ENCODE data around the gene RBM47.
"Not testable (repeated sequence)": the region's sequence is repeated elsewhere in the genome, so short reads cannot be mapped to it uniquely, and the experiment has no call there.

RBM47 gene

DNA sequence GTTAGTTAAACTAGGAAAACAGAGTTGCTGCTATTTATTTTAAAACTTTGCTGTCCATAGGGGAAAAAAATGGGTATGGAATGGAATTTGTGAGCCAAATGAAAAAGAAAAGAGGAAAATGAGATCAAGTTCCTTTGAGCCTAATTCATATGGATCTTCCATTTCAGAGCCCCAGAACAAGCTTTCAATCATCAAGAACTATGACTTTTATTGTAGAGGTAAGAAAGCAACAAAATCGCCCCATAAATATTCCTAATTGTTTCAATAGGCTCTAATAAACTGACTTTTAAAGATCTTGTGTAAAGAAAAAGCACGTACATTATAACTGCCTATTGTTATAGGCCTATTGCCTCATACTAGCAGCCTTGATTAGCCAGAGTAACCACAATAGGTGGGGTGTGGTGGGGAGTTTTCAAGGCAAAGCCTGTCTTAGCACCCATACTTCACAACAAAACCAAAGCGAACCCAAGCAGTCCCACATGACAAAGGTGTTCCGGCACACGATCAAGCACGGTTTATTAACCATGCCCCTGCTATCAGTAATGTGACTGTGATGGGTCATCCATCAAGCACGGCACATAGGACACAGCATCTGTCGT lies 44.4 kb downstream of the RBM47 start:
- DNase-seq = no peak

DNA sequence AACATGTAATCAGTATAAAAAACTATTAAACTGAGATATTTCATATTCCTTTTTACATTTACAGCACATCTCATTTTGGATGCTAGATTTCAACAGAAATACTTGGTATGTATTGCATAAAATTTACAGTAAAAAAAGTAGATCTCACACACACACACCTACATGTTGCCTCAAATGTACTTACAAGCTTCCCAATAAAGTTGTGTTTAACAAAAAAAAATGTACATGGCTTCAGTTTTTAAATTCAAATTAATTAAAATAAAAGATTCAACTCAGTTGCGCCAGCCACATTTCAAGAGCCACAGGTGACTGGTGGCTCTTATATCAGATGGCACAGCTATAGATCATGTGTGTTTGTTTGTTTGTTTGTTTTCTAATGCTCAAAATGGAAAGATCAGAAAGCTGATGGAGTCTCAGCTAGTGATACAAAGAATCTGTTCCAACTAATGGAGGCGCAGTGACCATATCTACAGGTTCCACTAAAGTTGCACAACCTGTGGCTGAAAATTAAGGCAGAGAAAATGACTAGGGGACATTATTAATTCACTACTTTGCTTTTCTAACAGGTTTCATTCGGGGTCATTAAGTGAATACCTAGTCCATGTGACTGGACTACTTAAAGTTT lies 45.0 kb downstream of the RBM47 start:
- DNase-seq = no peak

DNA sequence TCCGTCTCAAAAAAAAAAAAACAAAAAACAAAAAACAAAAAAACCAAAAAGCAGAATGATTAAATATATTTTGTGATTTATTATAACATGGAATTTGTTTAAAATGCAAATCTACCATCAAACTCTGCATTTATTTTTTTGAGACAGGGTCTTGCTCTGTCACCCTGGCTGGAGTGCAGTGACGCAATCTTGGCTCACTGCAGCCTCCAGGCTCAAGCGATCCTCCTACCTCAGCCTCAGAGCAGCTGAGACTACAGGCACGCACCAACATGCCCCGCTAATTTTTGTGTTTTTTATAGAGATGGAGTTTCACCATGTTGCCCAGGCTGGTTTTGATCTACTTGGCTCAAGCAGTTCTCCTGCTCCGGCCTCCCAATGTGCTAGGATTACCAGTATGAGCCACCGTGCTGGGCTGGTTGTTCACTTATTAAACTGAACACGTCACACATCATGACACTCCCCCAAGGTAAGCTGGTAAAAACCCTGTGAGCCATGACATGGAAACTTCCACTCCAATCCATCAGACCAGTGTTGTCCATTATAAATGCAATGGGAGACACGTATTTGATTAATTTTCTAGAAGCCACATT lies 45.7 kb downstream of the RBM47 start:
- DNase-seq = no peak

DNA sequence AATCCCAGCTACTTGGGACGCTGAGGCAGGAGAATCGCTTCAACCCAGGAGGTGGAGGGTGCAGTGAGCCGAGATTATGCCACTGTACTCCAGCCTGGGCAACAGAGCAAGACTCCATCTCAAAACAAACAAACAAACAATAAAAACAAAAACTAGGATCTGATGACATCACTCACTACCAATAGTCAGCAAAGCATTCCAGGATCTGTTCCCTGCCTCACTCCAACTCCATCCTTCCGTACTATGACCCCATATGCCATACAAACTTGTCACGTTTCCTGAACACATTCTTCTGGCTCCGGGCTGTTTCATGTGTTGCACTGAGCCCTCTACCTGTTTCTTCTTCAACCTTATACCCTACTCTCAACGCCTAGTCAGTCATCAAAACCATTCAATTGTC lies 47.3 kb downstream of the RBM47 start:
- no peak for DNase-seq

DNA sequence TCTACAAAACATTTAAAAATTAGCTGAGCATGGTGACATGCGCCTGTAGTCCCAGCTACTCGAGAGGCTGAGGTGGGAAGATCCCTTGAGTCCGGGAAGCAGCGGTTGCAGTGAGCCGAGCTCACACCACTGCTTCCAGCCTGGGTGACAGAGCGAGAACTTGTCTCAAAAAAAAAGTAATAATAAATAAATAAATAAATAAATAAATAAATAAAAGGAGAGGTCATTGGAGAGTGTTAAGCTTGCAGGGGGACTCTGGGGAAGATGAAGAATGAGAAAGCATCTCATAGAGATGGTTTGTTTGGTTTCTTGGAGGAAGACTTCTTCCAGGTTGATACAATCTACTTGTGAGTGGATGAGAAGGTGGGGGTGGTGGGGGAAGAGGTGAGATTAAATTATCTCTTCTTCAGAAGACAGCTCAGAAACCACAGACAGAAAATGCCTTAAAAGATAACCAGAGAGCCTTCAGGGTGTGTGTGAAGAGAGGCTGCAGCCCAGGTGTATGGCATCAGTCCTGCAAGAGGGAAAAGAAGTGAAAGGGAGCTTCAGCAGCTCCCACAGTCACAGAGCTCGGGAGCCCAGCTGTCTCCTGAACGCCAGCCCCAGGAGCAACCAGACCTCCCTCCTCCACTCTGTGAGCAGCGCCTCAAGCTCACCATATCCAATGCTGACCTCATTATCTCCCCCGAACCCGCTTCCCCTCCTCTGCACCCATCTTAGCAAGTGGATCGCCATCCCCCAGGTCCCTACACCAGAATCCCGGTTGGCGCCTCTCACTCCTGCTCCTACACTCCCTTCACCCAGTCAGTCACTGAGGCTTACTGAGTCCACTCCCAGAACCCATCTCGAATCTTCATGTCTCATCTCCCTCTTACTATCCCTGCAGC lies 48.2 kb downstream of the RBM47 start:
- DNase-seq = no peak

DNA sequence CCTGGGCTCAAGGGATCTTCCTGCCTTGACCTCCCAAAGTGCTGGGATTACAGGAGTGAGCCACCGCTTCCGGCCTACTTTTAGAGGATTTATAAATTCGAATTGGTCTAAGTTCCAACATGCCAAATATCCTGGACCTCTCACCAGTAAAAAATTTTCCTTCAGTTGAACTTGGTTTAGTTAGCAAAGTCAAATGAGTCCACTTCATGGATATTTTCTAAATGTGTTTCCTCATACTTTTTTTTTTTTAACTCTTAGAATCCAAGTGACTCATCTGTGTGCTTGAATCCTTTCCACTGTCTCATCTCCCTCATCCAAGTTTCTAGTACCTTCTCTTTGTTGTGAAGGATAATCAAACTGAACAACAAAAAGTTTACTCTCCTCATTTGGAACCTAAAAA lies 49.7 kb downstream of the RBM47 start:
- DNase-seq = no peak

DNA sequence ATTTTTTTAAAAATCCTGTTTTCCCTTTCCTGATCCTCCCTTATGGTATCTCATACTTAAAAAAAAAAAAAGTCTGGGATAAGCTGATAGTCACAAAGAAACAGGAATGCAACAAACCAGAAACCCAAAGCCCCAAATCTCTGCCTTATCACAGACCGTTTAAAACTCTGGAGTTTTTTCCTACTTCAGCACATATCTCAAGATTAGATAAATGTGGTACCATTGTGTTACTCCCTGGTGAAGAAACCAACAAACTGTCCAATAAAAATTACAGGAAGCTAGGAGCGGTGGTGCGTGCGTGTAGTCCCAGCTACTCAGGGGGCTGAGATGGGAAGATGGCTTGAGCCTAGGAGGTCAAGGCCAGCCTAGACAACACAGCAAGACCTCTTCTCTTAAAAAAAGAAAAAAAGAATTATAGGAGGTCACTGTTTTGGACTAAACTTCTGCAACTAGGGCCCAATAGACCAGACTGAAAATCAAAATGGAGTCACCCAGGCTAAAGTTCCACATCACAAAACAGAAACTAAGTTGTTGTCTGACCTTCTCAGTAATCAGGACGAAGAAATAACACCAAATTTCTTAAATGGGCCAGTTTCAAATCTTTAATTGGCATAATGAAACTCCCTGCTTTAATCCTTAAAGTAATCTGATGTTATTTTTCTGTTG lies 51.9 kb downstream of the RBM47 start:
- no peak for DNase-seq

DNA sequence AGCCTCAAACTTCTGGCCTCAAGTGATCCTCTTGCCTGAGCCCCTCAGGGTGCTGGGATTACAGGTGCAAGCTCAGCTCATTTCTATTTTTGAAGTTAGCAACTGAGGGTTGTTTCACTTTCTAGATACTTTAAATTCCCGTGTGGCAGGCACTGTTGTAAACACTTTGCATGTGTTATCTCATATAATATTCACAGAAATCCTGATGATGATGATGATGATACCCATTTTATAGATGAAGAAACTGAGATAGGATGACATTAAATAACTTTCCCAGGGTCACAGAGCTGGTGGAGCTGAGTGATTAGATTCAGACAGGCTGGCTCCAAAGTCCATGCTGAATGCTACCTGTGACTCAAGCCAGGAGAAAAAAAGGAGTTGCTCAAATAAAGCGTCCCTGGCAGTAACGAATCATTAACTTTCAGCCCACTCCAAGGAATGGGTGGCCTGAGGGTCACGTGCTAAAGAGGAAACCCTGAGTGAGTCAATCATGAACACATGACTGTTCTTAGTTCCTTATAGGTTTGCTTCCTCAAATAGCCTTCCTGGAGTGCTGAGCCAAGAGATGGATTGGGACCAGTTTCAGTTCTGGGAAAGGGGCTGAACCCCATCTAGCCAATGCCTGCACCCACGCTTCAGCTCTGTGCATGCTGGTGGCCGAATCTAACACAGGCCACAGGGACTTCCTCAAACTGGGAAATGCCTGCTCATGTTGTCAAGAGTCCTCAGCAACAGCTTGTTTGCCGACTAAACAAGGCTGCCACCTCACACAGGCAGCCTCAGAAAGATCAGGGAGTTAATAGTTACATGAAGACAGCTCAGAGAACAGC lies 52.8 kb downstream of the RBM47 start:
- no peak for DNase-seq

DNA sequence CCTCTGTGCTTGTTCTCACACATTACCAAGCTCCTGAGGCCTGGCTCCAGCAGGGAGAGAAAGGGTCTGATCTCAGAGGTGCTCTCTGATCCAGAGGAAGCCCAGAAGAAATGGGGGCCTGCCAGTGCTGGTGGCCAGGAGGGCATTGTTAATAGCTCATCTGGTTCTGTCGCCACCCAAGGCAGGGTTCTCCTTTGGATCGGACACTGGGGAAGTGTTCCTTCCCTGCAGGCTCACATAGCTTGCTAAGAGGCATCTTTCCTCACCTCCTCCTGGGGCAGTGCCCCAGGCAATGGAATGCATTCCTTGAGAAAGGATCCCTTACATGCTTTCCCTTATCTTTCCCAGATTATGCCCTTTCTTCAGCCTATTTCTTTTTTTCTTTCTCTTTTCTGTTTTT lies 53.8 kb downstream of the RBM47 start:
- no peak for DNase-seq

DNA sequence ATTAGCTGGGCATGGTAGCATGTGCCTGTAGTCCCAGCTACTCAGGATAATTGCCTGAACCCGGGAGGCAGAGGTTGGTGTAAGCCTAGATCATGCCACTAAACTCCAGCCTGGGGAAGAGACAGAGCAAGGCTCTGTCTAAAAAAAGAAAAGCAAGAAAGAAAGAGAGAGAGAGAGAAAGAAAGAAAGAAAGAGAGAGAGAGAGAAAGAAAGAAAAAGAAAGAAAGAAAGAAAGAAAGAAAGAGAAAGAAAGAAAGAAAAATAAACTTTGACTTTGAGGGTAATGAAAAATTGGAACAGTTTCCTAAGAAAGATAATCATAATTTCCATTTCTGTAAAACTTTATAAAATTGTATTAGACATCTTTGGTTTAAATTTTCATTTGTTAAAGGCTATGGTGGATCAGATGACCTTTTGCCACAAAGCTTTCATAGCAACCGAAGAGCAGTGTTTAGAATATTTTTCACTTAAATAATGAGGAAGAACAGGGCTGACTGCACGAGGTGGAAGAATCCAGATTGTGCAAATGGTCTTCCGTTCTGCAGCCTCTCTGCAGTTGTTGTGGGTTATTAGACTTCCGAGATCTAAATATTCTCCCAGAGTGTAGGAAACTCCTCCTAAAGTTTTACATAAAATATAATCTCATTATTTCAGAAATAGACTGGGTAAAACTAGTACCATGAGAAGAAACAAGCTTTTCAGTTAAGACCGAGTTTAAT lies 55.9 kb downstream of the RBM47 start:
- no peak for DNase-seq

DNA sequence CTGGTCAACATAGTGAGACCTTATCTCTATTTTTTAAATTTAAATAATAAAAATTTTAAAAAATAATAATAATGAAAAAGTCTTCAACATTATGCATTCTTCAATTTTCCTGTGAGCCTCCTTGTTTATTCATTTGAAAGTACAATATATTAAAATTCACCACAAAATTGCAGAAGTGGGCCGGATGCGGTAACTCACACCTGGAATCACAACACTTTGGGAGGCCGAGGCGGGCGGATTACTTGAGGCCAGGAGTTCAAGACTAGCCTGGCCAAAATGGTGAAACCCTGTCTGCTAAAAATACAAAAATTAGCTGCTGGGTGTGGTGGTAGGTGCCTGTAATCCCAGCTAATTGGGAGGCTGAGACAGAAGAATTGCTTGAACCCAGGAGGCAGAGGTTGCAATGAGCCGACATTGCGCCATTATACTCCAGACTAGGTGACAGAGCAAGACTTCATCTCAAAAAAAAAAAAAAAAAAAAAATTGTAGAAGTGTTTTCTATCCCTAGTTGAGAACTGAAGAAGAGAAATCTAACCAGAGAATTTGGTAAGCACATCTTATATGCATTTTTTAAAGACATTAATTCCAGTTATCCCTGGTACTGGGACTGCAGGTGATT lies 56.9 kb downstream of the RBM47 start:
- DNase-seq = no peak

DNA sequence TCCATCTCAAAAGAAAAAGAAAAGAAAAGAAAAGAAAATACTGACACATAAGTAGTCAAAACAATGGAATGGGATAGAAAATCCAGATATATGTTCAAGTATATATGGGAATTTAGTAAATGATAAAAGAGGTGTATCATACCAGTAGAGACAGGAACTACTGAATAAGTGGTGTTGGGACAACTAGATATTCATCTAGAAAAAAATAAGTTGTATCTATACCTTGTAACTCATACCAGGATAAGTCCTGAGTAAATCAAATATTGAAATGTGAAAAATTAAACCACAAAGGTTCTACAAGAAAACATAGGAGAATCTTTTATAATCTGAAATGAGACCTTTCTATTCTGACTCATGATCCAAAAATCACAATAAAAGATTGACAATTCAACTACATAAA lies 58.5 kb downstream of the RBM47 start:
- no peak for DNase-seq

DNA sequence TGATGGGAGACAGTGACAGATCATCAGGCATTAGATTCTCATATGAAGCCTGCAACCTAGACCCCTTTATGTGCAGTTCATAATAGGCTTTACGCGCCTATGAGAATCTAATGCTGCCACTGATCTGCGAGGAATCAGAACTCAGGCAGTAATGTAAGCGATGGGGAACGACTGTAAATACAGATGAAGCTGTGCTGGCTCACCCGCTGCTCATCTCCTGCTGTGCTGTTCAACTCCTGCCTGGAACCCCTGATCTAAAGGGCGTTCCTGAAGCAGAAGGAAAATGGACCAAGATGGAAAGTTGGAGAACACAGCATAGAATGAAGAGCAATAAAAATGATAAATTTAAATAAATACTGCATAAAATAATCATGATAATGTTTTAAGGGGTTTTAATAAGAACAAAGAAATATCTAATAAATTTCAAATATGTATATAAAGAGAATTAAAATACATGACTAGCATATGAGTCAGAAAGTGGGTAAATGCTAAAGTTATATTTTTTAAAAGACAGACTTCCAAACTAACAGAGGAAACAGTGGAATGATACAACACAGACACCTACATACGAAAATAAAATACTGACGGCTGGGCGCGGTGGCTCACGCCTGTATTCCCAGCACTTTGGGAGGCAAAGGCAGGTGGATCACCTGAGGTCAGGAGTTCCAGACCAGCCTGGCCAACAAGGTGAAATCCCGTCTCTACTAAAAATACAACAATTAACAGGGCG lies 59.2 kb downstream of the RBM47 start:
- no peak for DNase-seq

DNA sequence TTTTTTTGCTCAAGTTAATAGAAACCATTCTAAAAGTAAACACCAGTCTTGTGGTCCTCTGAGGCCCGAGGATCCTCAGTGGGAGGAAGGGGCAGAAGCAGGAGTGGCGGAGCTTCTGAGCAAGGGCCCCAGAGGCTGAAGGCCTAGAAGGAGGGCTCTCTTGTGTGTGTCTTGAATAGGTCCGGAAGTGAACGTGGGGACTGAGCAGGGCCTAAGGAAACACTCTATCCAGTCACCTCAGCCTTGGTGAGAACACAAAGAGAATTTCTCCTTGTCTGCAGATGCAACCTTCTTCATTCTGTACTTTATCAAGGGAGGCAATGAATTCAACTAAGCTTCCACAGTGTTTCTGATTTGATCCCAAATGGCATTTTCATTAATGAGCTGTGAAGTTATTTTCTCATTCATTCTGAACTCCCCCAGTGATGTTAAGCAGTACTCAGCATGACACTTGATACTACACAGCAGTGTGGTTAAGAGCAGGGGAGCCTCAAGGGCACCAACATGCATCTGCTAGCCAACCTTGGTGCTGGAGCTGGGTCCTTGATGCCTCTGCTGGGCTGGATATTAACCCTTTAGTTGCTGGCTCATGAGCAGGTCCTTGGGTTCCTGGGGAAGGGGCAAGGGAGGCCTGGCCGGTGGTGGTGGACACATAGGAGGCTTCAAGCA lies 64.7 kb downstream of the RBM47 start:
- DNase-seq = no peak

DNA sequence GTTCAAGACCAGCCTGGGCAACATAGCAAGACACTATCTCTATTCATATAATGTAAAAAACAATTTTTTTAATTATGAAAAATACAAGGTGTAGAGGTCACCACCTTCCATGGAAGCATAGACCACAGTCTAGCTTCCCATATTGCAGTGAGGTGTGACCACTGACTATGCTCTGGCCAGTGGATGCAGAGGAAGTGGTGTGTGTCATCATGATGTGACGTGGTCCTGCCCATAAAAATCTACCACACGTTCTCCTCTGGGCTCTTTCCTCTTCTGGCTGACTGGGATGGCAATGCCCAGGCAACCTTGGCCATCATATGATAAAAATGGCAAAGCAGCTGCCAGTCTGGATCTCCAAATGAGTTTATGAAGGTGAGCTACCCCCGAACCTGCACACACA lies 65.7 kb downstream of the RBM47 start:
- DNase-seq = no peak

DNA sequence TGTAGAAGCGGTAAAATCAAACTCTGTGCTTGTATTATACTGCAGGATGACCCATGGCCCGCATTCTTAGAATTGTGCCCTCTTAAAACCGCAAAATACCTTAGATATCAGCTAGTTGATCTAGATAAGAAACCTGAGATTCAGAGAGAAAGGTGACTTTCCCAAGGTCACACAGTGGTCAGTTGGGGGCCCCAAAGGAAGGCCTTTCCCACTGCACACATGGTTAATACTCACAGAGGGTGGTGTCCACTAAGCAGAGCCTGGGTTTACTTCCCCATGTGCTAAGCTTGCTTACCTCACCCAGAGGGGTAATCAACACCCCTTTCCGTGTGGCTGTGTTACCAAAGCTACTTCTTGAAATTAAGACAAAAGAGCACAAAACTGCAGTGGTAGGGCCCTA lies 66.3 kb downstream of the RBM47 start:
- no peak for DNase-seq

DNA sequence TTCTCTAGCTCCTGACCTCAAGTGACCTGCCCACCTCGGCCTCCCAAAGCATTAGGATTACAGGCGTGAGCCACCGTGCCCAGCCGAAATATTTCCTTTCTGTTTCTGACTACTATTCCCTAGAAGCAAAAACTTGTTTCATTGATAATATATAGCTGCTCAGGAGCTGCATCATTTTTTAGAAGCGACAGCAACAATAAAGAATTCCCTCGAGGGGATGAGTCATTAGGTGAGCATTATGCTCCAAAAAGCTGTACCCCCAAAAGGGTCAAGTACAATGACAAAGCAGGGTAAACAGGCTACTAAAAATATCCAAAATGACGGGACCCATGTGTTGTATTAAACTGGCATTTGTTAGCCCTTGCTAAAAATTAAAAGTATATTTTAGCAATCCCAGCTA lies 67.0 kb downstream of the RBM47 start:
- DNase-seq = no peak

DNA sequence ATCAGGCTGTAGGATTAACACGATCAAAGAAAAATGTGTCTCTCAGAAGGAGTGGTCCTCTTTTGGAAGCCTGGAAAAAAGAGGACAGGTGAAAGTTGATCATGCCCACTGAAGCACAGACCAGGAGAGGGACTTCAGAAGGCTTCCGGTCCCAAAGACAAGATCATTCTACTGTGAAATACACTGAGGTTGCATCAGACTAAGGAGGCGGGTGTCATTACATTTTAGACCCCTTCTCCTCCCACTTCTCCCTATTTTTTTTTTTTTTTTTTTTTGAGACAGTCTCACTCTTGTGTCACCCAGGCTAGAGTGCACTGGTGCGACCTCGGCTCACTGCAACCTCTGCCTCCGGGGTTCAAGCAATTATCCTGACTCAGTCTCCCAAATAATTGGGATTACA lies 67.5 kb downstream of the RBM47 start:
- DNase-seq = no peak

DNA sequence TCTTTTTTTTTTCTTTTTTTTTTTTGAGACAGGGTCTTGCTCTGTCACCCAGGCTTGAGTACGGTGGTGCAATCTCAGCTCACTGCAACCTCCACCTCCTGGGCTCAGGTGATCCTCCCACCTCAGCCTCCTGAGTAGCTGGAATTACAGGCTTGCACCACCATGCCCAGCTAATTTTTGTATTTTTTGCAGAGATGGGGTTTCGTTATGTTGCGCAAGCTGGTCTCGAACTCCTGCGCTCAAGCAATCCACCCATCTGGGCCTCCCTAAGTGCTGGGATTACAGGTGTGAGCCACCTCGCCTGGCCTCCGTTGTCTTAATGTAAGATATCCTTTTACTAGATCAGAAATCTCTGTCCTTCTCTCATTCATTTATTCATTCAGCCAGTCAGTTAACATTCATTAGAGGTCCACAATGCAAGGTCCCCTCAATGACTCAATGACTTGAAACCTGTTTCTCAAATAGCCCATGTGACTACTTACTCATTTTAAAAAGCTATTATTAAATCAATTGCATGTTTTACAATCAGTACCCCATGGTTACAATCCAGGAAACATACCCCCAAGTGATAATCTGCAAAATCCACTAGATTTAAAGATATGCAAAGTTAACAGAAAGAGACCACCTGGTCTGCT lies 68.0 kb downstream of the RBM47 start:
- not testable (repeated sequence) for DNase-seq

Measured in activated naive CD4-positive, alpha-beta T cell treated with anti-CD3 and anti-CD28 coated beads, Interleukin-2, amount 50 U/mL, for 16 hours (primary cell).